GM19099 (cell line): ENCODE measurements around the gene CSNK2A1.

Experiments used
- POLR2A ChIP-seq: IDR thresholded peaks from 3 replicates; pipeline ENCODE4 v1.6.1; 2011; ENCODE audit warnings: low read depth; ENCODE audit not compliant: insufficient read length; ENCODE audit errors: extremely low read depth

Gene CSNK2A1

DNA sequence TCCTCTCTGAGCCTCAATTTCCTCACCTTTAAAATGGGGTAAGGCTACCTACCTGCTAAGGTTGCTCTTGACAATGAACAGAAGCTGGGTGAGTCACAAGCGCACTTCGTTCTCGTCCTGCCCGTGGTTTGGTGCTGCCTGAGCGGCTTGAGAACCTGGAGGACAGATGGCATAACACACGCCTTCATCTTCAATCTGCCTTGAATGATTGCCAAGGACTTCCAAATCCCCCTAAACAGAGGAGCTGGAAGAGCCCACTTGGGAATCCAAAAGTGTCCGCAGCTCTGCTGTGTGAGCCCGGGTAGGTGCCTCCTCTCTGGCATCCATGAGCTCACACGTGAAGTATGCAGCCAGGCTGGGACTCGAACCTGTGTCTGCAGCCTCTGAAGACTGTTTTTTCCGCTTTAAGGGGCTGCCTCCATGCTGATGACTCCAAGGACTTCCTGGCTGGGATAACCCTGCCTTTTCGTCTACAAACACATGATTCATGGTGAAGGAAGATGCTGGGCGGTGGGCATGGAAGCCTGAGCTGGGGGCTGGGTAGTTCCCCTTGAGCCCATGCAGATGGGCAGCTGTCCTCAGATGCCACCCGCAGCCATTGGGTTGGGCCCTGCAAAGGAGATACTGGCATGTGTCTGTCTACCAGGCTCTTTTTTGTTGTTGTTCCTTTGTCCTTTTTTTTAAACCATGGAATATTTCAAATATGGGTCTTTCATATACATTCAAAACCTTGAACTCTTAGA lies 25.3 kb upstream of the CSNK2A1 start:
- no peak for TF ChIP-seq POLR2A

DNA sequence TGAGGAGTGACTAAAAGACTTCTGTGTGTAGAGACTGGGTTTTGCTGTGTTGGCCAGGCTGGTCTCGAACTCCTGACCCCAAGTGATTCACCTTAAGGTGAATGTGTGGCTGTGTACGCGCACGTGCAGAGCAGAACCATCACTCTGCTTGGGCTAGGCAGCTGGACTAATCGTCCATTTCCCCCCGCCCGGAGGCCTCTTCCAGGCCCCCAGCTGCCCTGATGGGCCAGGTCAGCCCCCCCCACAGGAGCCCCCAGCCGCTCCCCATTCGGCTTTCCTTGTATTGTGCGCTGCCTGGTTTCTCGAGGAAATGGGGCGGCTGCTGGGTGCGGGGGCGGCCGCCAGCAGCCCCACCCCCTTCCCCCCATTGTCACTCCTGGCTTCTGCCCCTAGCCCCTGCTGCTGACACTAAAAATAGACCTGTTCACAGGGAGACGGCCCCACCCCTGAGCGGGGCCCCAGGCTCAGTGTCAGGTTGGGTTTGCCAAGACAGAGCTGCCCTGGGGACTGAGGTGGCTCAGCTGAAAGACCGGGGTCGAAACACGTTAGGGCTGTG lies 24.6 kb upstream of the CSNK2A1 start:
- TF ChIP-seq POLR2A, result no peak

DNA sequence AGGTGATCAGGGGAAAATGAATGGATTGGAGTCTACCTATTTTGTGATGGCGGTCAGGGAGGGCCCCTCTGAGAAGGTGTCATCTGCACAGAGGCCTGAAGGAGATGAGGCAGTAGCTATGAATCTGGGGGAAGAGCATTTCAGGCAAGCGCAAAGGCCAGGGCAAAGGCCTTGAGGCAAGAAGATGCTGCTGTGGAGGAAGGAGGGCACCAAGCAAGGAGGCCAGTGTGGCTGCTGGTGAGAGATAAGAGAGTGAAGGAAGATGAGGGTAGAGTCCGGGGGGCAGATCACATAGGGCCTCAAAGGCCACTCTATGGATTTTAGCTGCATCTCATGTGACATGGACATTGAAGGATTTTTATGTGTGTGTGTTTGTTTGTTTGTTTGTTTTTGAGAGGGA lies 20.6 kb upstream of the CSNK2A1 start:
- TF ChIP-seq POLR2A, result no peak

DNA sequence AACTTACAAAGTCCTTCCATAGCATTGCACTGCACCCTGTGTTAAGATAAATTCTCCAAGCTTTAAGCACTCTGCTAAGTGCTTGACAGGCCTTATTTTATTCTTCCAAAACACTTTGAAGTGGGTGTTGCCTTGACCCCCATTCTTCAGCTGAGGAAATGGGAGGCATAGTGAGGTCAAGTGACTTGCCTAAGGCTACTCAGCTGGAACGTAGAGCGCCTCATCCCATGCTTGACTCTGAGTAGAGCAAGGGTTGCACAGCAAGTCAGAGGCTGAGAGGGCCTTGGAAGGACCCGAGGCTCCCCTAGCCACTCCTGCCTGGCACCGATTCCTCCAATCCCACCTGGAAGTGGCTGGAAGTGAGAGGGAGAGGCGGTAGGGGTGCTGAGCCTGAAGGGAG lies 19.6 kb upstream of the CSNK2A1 start:
- TF ChIP-seq POLR2A, result no peak

DNA sequence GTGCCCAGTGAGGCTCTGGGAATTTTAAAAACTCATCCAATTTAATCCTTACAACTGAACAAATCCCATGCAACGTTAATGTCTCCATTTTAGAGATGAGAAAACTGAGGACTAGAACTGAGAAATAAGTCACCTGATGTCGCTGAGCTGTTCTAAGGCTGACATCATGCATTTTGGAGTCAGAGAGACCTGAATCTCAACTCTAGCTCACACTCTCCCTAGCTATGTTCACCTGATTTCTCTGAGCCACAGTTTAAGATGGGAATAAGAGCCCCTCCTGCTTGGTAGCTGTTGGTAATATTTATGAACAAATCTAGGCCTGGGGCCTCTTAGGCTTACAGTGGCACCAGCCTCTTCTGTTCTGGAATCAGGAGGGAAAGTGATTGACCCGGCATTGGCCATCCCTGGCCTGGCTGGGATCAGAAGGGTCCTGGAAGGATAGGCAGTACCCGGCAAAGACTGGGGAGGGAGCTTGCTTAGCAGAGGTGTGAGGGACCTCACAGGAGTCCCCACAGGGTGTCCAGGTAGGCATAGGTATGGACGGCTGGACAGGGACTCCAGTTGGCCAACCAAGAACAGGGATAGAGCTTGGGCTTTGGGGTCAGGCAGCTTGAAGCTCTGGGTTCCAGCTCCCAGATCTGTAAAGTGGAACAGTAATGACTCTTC lies 18.8 kb upstream of the CSNK2A1 start:
- no peak for TF ChIP-seq POLR2A

DNA sequence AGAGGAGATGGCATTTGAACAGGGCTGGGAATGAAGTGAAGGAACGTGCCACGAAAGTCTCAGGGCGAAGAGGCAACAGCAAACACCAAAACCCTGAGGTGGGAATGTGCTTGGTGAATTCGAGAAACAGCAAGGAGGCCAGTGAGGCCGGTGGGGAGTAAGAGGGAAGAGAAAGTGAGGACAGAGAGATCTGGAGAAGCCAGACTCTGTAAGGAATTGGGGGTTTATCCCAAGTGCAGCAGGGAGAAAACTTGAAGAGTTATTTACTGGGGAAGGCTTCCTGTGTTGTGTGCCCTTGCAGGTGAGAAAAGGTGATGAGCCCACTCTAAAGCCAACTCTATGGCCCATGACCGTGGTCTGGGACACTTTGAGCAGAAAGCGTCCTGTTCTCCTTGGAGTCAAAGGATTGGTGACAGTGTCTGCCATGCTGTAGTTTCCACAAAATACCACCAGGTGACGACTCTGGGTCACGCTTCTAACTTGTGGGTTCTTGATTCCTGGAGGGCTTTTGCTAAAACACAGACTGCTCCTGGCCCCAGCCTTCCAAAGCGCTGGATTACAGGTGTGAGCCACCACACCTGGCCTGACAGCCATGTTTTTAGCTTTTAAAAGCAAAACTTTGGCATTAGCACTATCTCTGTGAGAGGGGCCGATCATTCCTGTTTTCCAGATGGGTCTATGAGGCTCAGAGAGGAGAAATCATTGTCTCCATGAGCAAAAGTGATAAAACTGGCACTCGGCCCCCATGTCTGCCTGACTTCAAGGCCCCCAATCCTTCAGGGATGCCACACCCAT lies 18.0 kb upstream of the CSNK2A1 start:
- no peak for TF ChIP-seq POLR2A

DNA sequence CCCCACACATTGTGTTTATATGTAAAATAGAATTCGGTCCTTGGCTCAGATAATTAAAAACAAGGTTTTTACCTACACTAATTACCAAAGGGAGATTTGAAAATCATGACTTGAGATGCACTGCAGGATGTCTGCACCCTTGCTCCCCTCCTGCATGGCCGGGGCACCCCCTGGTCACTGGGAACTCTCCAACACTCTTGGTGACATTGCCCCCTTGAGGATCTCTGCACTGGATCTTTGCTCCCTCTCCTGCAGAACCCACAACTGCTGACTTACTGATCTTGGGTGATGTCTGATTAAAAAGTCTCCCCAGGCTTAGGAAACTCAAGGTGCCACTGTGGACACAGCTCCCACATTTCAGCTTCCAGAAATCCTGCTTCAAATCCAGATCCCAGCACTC lies 17.1 kb upstream of the CSNK2A1 start:
- no peak for TF ChIP-seq POLR2A

DNA sequence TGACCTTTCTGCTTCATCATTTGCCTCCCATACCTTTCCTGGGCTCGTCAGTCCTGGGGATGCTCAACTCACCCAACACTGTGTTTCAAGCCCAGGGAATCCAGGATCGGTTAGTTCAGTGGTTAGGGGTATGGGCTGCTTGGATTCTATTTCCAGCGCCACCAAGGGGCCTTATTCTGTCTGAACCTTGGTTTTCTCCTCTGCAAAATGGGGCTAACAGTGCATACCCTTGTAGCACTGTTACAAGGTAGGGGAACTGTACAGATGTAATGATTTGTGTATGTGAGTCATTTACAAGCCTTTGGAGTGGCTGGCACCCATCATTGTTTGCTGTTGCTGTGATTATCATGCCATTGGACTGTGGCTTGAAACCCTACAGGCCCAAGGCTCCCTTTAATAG lies 14.5 kb upstream of the CSNK2A1 start:
- TF ChIP-seq POLR2A, result no peak

DNA sequence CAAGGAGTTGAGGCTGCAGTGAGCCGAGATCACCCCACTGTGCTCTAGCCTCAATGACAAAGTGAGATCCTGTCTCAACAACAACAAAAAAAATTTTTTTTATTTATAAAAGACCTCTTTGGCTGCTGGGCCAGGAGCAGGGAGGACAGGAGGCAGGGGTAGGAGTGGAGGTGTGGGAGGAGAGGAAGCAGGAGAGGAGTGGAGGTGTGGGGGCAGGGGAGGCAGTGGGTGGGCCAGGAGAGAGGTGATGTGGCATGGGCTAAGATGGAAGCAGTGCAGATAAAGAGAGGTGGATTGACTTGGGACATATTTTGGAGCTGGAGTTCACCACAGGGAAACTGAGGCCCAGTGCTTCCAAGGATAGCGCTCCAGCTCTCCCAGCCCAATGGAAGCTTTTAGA lies 13.4 kb upstream of the CSNK2A1 start:
- TF ChIP-seq POLR2A, result no peak

DNA sequence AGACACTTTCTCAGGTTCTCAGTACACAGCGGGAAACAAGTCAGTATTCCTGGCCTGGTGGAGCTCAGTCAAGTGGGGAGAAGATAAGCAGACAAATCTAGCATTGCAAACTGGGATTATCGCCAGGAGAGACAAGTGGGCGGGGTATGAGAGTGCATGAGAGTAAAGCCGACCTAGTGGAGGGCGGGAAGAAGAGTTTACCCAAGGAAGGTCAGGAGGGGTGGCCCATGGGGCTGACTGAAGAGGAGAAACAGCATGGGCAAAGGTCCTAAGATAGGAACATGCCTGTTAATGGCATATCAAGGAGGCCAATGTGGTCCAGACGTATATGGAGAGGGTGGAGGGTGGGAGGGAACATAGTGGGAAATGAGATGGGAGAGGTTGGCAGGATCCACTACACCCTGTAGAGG lies 12.4 kb upstream of the CSNK2A1 start:
- no peak for TF ChIP-seq POLR2A

DNA sequence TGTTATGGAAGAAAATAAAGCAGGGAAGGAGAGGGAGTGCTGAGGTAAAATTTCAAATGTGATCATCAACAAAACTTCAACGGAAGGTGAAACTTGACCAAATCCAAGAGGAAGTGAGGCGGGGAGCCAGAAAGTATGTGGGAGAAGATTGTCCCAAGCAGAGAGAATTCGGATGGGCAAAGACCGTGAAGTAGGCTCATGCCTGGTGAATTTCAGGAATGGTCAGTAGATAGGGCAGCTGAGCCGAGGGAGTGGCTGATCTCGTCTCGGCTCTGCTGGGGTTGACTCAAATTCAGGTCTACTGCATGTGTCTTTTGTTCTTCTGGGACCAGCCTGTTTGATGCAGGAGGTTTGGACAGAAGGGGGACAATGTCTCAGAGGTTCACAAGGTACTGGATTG lies 7.0 kb upstream of the CSNK2A1 start:
- no peak for TF ChIP-seq POLR2A

DNA sequence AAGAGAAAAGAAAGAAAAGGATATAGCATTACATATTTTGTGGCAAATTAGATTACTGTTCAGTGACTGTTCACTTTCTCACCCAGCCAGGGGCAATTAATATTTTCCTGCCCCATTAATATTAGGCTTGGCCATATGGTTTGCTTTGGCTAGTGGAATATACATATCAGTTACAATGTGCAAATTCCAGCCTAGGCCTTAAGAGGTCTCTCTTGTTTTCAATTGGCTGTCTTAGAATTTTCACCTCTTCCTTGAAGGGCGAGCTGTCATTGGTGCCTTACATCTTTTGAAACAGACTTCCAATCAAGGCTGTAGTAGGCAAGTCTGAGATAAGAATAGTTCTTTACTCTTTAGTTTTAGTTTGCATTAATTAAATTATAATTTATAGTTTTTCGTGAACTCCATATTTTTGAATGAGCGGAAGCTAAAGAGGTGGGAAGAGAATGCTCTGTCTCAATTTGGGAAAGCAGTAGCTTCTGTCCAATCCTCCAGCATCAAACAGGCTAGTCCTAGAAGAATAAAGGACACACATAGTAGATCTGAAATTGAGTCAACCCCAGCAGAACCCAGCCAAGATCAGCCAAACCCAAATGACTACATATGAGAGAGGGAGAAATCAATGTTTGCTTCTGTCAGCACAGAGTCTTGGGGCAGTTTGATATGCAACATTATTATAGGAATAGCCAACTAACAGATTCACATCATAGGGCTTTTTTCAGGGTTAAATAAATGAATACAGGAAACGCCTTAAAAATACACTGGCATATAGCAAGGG lies 6.3 kb upstream of the CSNK2A1 start:
- no peak for TF ChIP-seq POLR2A

DNA sequence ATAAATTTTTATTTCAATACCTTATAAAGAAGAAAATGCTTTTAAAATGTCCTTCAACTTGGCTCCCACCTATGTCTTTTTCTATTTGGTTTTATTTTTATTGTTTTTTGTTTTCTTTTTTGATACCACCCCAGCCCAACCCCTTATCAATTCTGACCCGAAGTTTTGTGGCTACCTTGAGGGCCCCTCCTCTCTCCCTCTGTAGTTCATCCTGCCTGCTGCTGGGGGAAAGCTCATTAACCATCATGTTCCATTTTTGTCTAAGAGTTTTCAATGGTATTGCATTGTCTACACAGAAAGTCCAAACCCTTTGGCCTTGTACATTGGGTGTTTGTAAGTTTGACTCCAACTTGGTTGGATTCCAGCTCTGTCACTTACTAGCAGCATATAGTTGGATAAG lies 5.3 kb upstream of the CSNK2A1 start:
- no peak for TF ChIP-seq POLR2A

DNA sequence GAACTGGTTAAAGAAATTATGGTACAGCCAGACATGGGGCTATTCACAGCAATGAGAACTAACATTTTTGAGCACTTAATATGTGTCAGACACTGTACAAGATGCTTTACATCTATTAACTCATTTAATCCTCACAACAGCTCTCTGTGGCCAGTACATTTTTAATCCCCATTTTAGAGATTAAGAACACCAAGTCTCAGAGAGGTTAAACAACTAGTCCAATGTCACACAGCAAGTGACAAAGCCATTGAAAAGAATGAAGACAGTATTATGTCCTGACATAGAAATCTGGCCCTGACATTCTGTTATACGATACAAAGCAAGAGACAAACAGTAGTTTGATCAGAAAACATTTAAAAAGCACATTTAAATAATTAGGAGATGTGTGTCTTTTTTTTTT lies 3.8 kb upstream of the CSNK2A1 start:
- no peak for TF ChIP-seq POLR2A

DNA sequence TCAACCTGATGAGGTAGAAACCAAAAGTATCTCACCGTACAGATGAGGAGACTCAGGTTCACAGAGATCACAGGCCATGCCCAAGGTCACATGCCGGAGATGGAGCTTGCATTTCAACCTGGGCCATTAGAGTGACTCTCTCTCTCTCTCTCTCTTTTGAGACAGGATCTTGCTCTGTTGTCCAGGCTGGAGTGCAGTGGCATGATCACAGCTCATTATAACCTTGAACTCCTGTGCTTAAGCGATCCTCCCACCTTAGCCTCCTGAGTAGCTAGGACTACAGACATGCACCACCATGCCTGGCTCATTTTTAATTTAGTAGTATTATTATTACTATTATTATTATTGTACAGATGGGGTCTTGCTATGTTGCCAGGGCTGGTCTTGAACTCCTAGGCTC lies 2.8 kb upstream of the CSNK2A1 start:
- TF ChIP-seq POLR2A, result no peak
